Testis (tissue), 2 donors: ENCODE data around the gene ITGA11.

Source experiments
- CTCF ChIP-seq, 3 experiments: fragments of 450-650 bp in 2 of 3; fragments of 200-600 bp in 1 of 3; sonication (generic) in 1 of 3; IDR thresholded peaks; one replicate each; pipeline ENCODE4 v1.5.1; 2016 to 2019; ENCODE audit warnings: antibody characterized with exemption in 3 of 3, mild to moderate bottlenecking in 2 of 3, moderate library complexity in 1 of 3
- POLR2A ChIP-seq: fragments of 450-650 bp; IDR thresholded peaks from one replicate; pipeline ENCODE4 v1.6.1; 2017; ENCODE audit warnings: antibody characterized with exemption, mild to moderate bottlenecking, moderate library complexity

GRCh38 chr15:68407141-68407885 lies 24.6 kb downstream of the ITGA11 start:
- TF ChIP-seq CTCF (IDR thresholded peaks at IDR 0.05) (no peak), POLR2A (no peak)
